Mucosa of descending colon (tissue), 3 donors: ENCODE results near the gene GCGR. TPM values are rescaled to one million over a fixed set of nuclear protein-coding genes. Genes with fewer than 3 reads are reported as not detected.

Source experiments
- ATAC-seq: fragments of 200-7000 bp; cut with Tn5 transposase; one replicate; pipeline ENCODE4 v1.9.1; 2020; ENCODE audit warnings: mild to moderate bottlenecking, moderate library complexity
- DNase-seq, 3 donors: peaks; one replicate each; pipeline ENCODE4 v3.0.0-alpha.2; 2020
- H3K36me3 ChIP-seq: fragments of 200-600 bp; one replicate; pipeline ENCODE4 v1.8.0; 2021; ENCODE audit warnings: low read depth, mild to moderate bottlenecking
- H3K4me1 ChIP-seq: fragments of 200-600 bp; one replicate; pipeline ENCODE4 v1.8.0; 2021; ENCODE audit warnings: low read depth, mild to moderate bottlenecking
- H3K4me3 ChIP-seq: fragments of 200-600 bp; one replicate; pipeline ENCODE4 v1.8.0; 2021; ENCODE audit warnings: mild to moderate bottlenecking
- H3K9me3 ChIP-seq: fragments of 200-600 bp; one replicate; pipeline ENCODE4 v1.8.0; 2021; ENCODE audit warnings: mild to moderate bottlenecking
- intact Hi-C, 2 donors: fragments of 100-400 bp; cut with DNase I in 1 of 2; cut with micrococcal nuclease in 1 of 2; formaldehyde crosslinking; loops; one replicate each; pipeline versions ENCODE4 v1.11.0 to v1.11.1; 2022; cut with DNase I, micrococcal nuclease
- total RNA-seq, 3 donors: library from RNA; stranded (reverse); fragmentation: NEBNext Ultra II Directional in 2 of 3; extraction: Animal tissue kit (Norgen Biotek cat#: 25700) in 2 of 3; gene quantifications; one replicate each; pipeline versions ENCODE4 v1.2.1 to v1.2.4, GENCODE V29; 2021 to 2023
- TF ChIP-seq, protein P1 (sequence below): fragments of 200-600 bp; IDR thresholded peaks from one replicate; pipeline ENCODE4 v1.8.0; 2022; ENCODE audit warnings: antibody characterized with exemption, mild to moderate bottlenecking
- donor health status: DM: no; HTN: no; CAD: no; lungs with moderate emphysema.
- donor health status: DM: no; HTN: no; CAD: no.
- donor health status: DM: no; HTN: yes; CAD: no.

The GCGR gene
- total RNA-seq, 3 donors from 2014 or later, result 0.22 to 0.98 (median 0.43) TPM

GRCh38 chr17:81859906-81860755, 56.2 kb downstream of the GCGR start, which contains the start of gene P4HB:
Gene P4HB (minus strand): TSS chr17:81860535. CDS start chr17:81860471, 64 bp downstream.
- intact Hi-C loops, result no loop called here
- peaks cover 1% of the 10 kb centered on the region for H3K36me3 ChIP-seq
- TF ChIP-seq, protein P1, sequence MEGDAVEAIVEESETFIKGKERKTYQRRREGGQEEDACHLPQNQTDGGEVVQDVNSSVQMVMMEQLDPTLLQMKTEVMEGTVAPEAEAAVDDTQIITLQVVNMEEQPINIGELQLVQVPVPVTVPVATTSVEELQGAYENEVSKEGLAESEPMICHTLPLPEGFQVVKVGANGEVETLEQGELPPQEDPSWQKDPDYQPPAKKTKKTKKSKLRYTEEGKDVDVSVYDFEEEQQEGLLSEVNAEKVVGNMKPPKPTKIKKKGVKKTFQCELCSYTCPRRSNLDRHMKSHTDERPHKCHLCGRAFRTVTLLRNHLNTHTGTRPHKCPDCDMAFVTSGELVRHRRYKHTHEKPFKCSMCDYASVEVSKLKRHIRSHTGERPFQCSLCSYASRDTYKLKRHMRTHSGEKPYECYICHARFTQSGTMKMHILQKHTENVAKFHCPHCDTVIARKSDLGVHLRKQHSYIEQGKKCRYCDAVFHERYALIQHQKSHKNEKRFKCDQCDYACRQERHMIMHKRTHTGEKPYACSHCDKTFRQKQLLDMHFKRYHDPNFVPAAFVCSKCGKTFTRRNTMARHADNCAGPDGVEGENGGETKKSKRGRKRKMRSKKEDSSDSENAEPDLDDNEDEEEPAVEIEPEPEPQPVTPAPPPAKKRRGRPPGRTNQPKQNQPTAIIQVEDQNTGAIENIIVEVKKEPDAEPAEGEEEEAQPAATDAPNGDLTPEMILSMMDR, result no peak
- H3K9me3 ChIP-seq, result no peaks in the 10 kb centered on the region
- peak in 2 of 3 donors; percentile 41 to 68 for DNase-seq
- ATAC-seq, result peak; percentile 81
- peaks cover 55% of the 10 kb centered on the region for H3K4me1 ChIP-seq
- H3K4me3 ChIP-seq, result peak within 1 kb of the TSS; percentile 96

- Histone ChIP-seq H3K4me1 (peaks cover 62% of the 10 kb centered on the region), H3K36me3 (no peaks in the 10 kb centered on the region), H3K4me3 (peak overlapping the region; percentile 96), H3K9me3 (no peaks in the 10 kb centered on the region)
- ATAC-seq (peak; percentile 85), DNase-seq (peak; percentile 99 to 100 (median 99))
- intact Hi-C loops, result no loop called here
- TF ChIP-seq, protein P1, result peak; percentile 33
Measured at GRCh38 chr17:81860756-81861568, 57.0 kb downstream of the GCGR start.

GRCh38 chr17:81863123-81863675, 59.2 kb downstream of the GCGR start:
- Histone ChIP-seq H3K36me3 (no peaks in the 10 kb centered on the region), H3K4me3 (no peak overlapping the region), H3K9me3 (no peaks in the 10 kb centered on the region), H3K4me1 (peaks cover 69% of the 10 kb centered on the region)
- intact Hi-C loops, result no loop called here
- DNase-seq, result no peak
- TF ChIP-seq, protein P1, result no peak
- ATAC-seq, result no peak

Other genes starting within 250 kb of the GCGR start
- 10 to 100 TPM; 78.4 to 89.5 (median 78.6) TPM for gene NPLOC4, start 167.0 kb upstream of the GCGR start, total RNA-seq
- under 1 TPM; 0.27 to 0.47 (median 0.41) TPM for gene TSPAN10, start 167.0 kb upstream of the GCGR start, total RNA-seq
- gene PDE6G, start 147.6 kb upstream of the GCGR start, total RNA-seq, result 1 to 10 TPM in 1 of 3 donors, under 1 TPM in 1, not detected in 1; 0.39 to 1.2 TPM
- gene OXLD1, start 137.5 kb upstream of the GCGR start, total RNA-seq, result 10 to 100 TPM; 26.3 to 27.5 (median 26.8) TPM
- 10 to 100 TPM; 15.5 to 19.6 (median 15.6) TPM for gene CCDC137, start 137.4 kb upstream of the GCGR start, total RNA-seq
- 10 to 100 TPM; 14.0 to 27.6 (median 26.1) TPM for gene ARL16, start 120.4 kb upstream of the GCGR start, total RNA-seq
- 100 to 1,000 TPM in 2 of 3 donors, 10 to 100 TPM in 1; 91.4 to 126 (median 102) TPM for gene HGS, start 120.1 kb upstream of the GCGR start, total RNA-seq
- gene MRPL12, start 100.8 kb upstream of the GCGR start, total RNA-seq, result 100 to 1,000 TPM in 2 of 3 donors, 10 to 100 TPM in 1; 69.0 to 109 (median 108) TPM
- 10 to 100 TPM; 22.9 to 61.6 (median 57.6) TPM for gene SLC25A10, start 91.9 kb upstream of the GCGR start, total RNA-seq
- 10 to 100 TPM; 21.2 to 80.2 (median 38.7) TPM for gene MCRIP1, start 29.1 kb downstream of the GCGR start, total RNA-seq
- under 1 TPM in 2 of 3 donors, not detected in 1; 0.52 to 0.84 TPM for gene PPP1R27, start 30.9 kb downstream of the GCGR start, total RNA-seq
- 100 to 1,000 TPM; 354 to 727 (median 491) TPM for gene P4HB, start 56.4 kb downstream of the GCGR start, total RNA-seq
- 100 to 1,000 TPM; 326 to 473 (median 442) TPM for gene ARHGDIA, start 67.2 kb downstream of the GCGR start, total RNA-seq
- 10 to 100 TPM; 38.1 to 88.7 (median 43.3) TPM for gene ALYREF, start 87.4 kb downstream of the GCGR start, total RNA-seq
- 10 to 100 TPM; 78.2 to 97.1 (median 81.3) TPM for gene ANAPC11, start 87.6 kb downstream of the GCGR start, total RNA-seq
- under 1 TPM; 0.12 to 0.51 (median 0.26) TPM for gene NPB, start 98.1 kb downstream of the GCGR start, total RNA-seq
- 10 to 100 TPM; 36.0 to 59.4 (median 58.3) TPM for gene PCYT2, start 107.2 kb downstream of the GCGR start, total RNA-seq
- gene SIRT7, start 114.0 kb downstream of the GCGR start, total RNA-seq, result 10 to 100 TPM; 50.1 to 83.5 (median 73.7) TPM
- 10 to 100 TPM; 17.4 to 34.0 (median 21.1) TPM for gene MAFG, start 123.6 kb downstream of the GCGR start, total RNA-seq
- 10 to 100 TPM; 14.7 to 35.0 (median 28.2) TPM for gene PYCR1, start 133.2 kb downstream of the GCGR start, total RNA-seq
- gene MYADML2, start 143.1 kb downstream of the GCGR start, total RNA-seq, result under 1 TPM in 1 of 3 donors, not detected in 2; 0.13 TPM
- gene NOTUM, start 157.0 kb downstream of the GCGR start, total RNA-seq, result under 1 TPM in 1 of 3 donors, not detected in 2; 0.13 TPM
- 10 to 100 TPM; 33.1 to 35.2 (median 34.5) TPM for gene ASPSCR1, start 173.5 kb downstream of the GCGR start, total RNA-seq
- gene CENPX, start 218.7 kb downstream of the GCGR start, total RNA-seq, result 100 to 1,000 TPM in 1 of 3 donors, 10 to 100 TPM in 2; 76.3 to 114 (median 81.3) TPM
- 10 to 100 TPM; 18.9 to 20.0 (median 19.8) TPM for gene LRRC45, start 219.2 kb downstream of the GCGR start, total RNA-seq
- 1 to 10 TPM; 3.4 to 6.2 (median 4.2) TPM for gene RAC3, start 227.5 kb downstream of the GCGR start, total RNA-seq
- 100 to 1,000 TPM in 2 of 3 donors, 10 to 100 TPM in 1; 84.9 to 151 (median 124) TPM for gene DCXR, start 233.5 kb downstream of the GCGR start, total RNA-seq
- gene RFNG, start 247.7 kb downstream of the GCGR start, total RNA-seq, result 10 to 100 TPM; 30.7 to 37.9 (median 30.9) TPM
- 10 to 100 TPM; 73.6 to 81.6 (median 80.4) TPM for gene GPS1, start 247.7 kb downstream of the GCGR start, total RNA-seq